ENCODE data around the gene DIAPH1.

DIAPH1 gene
- total RNA-seq = 235 to 289 reads per million in 2 experiments

- peak; percentile 97 for DNase-seq (ENCODE audit: low read depth)
Measured at GRCh38 chr5:141618804-141619554, at the start of gene DIAPH1. DIAPH1 (minus strand) TSS chr5:141619000; CDS start chr5:141618914, 86 bp downstream.

DNA sequence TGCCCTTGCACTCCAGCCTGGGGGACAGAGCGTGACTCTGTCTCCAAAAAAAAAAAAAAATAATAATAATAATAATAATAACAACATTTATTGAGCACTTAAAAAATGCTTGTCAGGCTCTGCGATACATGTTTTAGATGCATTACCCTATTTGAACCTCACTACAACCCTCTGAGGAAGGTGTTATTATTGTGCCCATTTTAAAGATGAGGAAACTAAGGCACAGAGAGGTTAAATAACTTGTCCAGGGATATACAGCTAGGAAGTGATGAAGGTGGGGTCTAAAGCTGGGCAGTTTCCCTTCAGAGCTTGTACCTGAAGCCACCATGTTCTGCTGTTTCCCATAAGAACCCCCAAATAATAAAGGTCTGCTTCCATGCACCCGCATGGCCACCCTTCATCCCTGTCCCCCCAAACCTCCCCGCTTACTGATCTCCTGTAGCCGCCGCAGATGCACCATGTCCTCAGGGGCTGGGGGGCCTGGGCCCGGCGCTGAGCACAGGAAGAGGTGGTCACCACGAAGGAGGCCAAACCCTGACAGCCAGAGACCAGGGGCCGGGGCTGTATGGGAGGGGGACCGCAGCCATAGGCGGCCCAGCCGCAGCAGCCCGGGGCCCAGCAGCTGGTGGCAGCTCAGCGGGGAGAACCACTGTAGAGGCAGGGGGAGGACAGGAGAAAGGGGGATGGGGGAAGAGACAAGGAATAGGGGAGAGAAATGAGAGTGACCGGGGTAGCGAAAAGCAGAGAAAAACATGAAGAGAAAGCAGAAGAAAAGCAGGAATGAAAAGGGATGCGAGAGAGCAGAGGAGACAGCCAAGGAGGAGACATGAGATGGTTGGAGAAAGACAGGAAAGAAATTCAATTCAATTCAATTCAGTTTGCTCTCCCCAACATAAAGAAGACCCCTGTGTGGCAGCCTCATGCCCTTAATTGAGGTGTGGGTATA is 47.5 kb upstream of the DIAPH1 start:
- DNase-seq (ENCODE audit: low read depth) = no peak

DNA sequence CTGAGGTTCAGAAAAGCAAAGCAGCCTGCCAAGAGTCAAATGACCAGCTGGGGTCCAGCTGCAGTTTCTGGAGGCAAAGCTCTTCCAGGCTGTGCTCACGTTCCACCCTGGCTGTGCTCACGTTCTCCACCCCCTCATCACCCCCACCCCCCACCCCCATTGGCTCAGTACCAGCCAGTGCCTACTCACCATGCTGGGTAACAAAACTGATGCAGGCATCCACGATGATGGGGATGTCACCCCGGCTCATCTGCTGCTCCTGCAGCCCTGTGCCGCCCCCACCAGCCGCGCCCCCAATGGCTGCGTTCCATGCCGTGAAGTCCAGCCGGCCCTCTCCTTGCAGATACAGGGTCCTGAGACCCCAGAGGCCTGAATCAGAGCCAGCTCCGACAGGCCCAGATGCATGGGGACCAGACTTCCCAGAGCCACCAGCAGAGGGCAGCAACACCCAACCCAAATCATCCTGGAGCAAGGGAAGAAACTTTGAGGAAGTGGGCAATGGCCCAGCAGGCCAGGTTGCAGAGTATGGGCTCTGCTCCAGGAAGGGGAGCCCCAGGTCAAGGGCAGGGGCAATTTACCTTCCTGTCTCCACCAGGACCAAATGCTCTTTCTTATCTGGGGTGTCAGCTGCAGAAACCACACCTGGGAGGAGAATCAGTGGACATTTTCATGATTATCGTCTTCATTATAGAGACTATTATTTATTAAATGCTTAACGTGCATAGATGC is 46.1 kb upstream of the DIAPH1 start:
- peak; percentile 50 for DNase-seq (ENCODE audit: low read depth)

DNA sequence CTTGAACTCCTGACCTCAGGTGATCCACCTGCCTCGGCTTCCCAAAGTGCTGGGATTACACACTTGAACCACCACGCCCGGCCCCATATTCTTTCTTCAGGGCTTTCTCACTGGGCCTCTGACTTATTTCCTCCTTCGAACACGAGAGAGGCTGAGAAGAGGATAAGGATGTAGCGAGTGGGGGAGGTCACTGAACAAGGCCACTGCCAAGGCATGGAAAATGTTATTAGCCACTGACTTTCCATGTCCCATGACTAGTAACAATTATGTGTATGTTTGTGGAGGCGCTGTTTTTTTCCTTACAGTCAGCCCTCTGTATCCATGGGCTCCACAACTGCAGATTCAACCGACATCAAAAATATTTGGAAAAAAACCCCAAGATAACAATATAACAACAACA is 44.7 kb upstream of the DIAPH1 start:
- DNase-seq (ENCODE audit: low read depth) = no peak

GRCh38 chr5:141662028-141662427 is 43.2 kb upstream of the DIAPH1 start:
- DNase-seq (ENCODE audit: low read depth) = no peak

DNA sequence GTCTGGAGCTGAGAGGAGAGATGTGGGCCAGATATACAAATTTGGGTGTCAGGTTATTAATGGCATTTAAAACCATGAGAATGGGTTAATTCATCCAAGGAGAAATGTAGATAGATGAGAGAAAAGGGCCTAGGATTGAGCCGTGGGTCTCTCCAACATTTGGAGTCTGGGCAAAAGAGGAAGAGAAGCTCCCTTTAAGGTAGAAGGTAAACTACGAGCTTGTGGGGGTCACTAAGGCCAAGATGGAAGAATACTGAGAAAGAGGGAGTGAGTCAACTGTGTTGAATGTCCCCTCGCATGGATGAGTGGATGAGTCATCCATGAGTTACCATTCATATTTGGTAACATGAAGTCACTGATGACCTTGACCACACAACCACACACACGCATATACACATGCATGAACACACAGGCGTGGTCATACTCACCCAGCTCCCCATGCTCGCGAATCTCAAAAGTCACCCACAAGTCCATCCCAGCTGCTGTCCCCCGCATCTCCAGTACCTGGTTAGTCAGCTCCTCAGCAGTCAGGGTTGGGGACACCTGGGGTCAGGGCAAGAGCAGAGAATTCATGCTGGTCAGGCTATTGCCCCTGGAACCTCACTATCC is 39.2 kb upstream of the DIAPH1 start:
- DNase-seq (ENCODE audit: low read depth) = no peak

DNA sequence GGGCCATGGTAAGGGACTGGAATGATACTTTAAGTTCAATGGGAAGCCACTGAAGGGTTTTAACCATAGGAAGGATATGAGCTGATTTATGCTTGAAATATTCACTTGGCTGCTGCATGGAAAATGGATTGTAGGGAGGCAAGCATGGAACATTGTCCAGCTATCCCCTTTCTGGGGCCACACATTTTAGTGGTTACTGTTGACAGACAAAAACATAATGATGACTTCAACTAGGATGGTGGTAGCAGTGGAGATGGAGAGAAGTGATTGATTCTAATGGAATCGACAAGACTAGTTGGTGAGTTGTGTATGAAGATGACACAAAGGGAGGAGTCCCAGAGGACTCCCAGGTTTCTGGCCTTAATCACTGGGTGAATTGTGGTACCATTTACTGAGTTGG is 38.6 kb upstream of the DIAPH1 start:
- no peak for DNase-seq (ENCODE audit: low read depth)

DNA sequence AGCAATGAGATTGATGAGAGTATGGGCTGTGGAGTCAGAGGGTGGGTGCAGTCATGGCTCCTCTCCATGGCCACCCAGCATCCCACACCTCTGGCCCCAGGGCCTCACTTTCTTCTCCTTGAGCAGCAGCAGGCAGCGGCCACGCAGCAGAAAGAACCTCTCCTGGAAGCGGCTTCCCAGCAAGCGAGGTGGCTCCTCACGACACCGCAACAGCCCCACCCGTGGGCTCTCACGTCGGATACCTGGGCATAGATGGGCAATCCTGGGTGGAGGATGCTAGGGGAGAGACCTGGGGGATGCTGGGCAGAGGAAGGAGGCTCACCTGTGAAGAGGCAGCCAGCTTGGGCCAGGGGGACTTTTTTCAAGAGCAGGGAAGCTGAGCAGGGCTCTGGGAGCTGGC is 37.6 kb upstream of the DIAPH1 start:
- no peak for DNase-seq (ENCODE audit: low read depth)

DNA sequence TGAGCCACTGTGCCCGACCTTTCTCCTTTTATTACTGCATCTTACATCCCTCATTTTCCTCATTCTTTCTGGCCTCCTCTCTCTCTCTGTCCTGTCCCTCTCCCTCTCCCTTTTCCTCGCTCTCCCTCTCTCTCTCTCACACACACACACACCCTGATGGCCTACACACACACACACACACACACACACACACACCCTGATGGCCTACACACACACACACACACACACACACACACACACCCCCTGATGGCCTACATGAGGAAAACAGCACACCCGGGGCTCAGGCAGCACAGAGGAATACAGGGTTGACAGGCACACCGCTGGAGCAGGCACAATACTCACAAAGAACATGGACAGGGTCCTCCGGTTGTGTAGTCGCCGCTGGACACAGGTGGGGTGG is 36.2 kb upstream of the DIAPH1 start:
- no peak for DNase-seq (ENCODE audit: low read depth)

GRCh38 chr5:141654298-141654697 is 35.5 kb upstream of the DIAPH1 start:
- no peak for DNase-seq (ENCODE audit: low read depth)

DNA sequence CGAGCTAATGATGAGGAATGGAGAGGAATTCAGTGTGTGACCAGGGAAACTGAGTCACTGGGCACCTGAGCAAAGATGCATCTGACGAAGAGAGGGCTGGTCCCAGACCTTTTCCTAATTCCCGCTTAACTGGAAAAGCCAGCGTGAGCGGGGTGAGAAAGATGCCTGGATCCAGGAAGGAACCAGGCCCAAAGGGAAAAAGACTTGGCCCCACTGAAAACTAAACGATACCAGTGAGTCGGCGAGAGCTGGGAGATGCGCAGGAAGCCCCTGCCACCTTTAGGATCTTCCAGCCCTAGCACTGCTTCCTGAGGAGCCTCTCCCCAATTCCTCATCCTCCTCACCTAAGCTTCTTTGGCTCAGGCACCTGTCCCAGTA is 32.9 kb upstream of the DIAPH1 start:
- no peak for DNase-seq (ENCODE audit: low read depth)

DNA sequence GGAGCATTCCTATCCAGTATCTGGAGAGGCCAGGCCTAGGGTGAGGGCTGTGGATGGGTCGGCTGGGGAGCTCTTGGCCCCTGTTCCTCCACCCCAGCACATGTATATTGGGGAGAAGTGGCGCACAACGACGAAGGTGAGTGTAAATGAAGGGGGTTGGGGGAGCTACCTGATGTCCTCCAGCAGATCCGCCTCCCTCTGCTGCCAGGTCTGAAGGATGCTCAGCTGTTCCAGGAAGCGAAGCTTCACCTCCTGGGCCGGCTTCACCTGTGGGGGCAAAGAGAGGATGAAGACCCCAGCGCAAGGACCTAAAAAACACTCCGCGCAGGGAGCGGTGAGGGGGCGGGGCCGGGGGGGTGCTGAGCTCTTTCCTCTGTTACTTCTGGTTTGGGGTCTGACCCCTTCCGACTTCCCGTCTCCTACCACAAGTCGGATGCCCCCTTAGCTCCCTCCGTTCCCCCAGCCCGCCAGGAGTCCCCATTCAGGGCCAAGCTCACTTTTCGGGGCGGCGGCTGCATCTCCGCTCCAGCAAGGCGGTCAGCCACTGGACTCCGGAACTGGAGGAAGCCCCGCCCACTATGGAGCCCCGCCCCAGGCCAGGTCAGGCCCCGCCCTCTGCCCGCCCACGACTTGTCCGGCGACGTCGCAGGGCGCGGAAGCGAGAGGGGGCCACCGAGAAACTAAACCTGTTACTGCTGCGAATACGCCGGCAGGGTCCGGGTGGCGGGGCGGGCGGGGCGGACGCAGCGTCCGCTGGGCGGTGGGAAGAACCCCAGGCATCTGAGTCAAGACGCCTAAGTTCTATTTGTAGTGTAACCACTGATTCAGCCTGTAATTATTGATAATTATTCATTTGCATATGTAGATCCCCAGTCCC is 32.3 kb upstream of the DIAPH1 start, which contains the start of gene FCHSD1:
Gene FCHSD1 (minus strand): TSS at position 568 of the 877 bp plus-strand sequence. CDS start 50 bp downstream, at position 518.
- DNase-seq (ENCODE audit: low read depth) = peak; percentile 69

GRCh38 chr5:141649972-141650371 is 31.2 kb upstream of the DIAPH1 start:
- no peak for DNase-seq (ENCODE audit: low read depth)

GRCh38 chr5:141649056-141649688 is 30.4 kb upstream of the DIAPH1 start:
- no peak for DNase-seq (ENCODE audit: low read depth)

DNA sequence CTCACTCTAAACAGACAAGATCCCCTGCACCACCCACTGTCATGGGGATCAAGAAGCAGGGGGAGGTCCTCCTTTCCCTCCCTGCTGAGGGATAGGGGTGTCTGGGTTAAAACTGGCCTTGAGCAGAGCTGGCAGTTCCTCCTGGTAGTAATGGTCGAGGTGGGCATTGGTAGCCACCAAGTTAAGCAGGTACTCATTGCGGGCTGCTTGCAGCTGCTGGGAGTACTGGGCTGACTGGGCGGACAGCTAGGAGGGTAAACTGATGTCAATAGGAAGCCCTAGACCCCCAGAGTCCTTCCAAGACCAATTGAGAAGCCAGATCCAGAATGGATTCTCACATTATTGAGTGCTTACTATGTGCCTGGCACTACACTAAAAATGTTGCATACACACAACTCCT is 29.1 kb upstream of the DIAPH1 start:
- DNase-seq (ENCODE audit: low read depth) = no peak

- no peak for DNase-seq (ENCODE audit: low read depth)
Measured at GRCh38 chr5:141647242-141647641, 28.4 kb upstream of the DIAPH1 start.

DNA sequence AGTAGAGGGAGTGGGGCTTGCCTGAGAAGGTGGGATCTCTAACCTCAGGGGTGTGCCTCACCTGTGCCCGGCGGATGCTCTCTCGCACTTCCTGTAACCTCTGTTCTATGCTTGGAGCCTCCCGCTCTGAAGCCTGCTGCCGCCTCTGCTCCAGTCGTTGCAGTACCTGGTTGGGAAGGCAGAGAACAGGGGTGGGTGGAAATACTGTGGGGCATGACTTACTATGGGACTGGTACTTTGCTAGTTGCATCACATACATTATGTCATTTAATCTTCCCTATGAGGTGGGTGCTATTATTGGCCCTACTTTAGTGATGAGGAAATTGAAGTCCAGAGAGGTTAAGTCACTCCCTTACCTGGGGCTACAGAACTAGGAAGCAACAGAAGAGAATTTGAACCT is 27.2 kb upstream of the DIAPH1 start:
- DNase-seq (ENCODE audit: low read depth) = no peak

GRCh38 chr5:141641634-141642267 is 23.0 kb upstream of the DIAPH1 start:
- no peak for DNase-seq (ENCODE audit: low read depth)

DNA sequence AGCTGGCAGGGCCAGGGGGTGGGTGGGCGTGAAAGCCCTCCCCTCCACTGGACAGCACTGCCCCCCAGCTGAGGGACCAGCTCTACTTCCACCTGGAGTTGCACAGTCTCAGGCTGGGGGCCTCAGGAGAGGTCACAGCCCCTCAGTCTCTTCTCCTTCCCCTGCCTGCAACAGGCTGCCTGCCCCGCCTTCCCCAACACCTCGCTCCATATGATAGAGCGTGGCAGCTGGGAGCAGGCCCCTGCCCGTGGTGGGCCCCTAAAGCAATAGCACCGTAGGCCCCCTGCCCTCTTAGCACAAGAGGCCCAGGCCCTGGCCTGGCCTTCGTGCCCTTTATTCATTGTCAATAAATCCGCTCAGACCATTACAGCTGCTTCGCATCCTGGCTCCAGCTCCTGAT is 21.9 kb upstream of the DIAPH1 start:
- DNase-seq (ENCODE audit: low read depth) = no peak

DNA sequence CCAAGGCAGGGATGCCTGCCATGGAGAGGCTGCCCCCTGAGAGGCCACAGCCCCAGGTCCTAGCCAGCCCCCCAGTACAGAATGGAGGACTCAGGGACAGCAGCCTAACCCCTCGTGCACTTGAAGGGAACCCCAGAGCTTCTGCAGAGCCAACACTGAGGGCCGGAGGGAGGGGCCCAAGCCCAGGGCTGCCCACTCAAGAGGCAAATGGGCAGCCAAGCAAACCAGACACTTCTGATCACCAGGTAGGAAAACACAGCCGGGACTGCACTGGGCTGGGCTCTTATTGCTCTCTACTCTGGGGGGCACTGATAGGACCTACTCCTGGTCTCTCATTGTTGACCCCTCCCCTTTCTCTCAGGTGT is 21.2 kb upstream of the DIAPH1 start:
- DNase-seq (ENCODE audit: low read depth) = no peak
